HG02763 (cell line): ENCODE results near the gene RIBC2.
"Not testable (repeated sequence)": the region's sequence is repeated elsewhere in the genome, so short reads cannot be mapped to it uniquely, and the experiment has no call there.

Source experiments
- ATAC-seq: cut with Tn5 transposase; IDR thresholded peaks from one replicate; pipeline ENCODE4 v1.9.1; 2021; ENCODE audit warnings: mild to moderate bottlenecking, moderate library complexity; ENCODE audit not compliant: unreplicated experiment

The RIBC2 gene

DNA sequence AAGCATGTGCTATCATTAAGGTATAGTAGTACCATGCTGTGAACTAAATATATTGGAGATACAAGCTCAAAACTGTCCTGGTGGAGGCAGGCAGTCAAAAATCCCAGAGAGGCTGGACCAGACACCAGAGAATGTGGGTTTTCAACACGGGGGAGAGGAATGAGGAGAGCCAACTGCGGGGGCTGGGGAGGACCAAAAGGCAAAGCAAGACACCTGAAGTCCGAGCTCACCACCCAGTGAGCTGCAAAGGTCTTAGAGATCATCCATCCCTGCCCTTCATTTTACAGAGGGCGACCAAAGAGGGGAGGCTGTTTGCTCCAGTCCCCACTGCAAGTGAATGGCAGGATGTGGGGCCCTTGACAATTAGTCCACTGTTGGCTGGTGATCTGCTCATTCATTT is 10.0 kb downstream of the RIBC2 start:
- no peak for ATAC-seq

DNA sequence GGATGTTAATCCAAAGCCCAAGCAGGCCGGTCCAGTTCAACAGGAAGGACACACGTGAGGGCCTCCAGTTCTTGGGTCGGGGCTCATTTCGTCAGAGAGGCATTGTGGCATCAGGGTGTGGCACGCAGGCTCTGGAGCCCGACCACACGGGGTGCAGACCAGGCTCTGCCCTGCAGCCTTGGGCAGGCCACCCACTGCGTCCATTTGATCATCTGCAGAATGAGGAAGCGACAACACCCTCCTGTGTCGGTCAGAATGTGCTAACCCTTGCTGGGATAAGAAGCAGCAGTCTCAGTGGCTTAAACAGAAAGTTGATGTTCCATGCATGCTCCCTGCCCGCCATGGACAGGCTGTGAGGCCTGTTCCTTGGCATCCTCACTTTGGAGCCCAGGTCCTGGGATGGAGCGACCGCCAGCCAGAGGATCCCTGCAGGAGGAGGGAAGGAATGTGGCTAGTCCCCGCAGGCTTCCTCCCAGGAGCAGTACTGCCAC is 10.8 kb downstream of the RIBC2 start:
- ATAC-seq = no peak

DNA sequence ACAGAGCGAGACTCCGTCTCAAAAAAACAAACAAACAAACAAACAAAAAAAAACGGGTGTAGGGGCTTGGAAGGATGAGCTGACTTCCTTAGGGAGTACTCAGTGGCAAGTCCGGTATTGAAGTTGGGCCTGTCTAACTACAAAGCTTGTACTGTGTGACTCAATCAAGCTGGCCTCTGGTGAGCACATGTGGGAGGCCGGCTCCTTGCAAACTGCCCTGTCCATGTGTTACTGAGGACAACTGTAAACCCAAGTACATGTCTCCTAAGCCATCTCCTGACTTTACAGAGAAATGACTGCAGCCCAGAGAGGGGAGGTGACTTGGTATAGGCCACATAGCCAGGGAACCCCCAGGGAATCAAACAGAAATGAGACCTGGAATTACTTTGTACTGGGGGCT is 11.6 kb downstream of the RIBC2 start:
- ATAC-seq = no peak

DNA sequence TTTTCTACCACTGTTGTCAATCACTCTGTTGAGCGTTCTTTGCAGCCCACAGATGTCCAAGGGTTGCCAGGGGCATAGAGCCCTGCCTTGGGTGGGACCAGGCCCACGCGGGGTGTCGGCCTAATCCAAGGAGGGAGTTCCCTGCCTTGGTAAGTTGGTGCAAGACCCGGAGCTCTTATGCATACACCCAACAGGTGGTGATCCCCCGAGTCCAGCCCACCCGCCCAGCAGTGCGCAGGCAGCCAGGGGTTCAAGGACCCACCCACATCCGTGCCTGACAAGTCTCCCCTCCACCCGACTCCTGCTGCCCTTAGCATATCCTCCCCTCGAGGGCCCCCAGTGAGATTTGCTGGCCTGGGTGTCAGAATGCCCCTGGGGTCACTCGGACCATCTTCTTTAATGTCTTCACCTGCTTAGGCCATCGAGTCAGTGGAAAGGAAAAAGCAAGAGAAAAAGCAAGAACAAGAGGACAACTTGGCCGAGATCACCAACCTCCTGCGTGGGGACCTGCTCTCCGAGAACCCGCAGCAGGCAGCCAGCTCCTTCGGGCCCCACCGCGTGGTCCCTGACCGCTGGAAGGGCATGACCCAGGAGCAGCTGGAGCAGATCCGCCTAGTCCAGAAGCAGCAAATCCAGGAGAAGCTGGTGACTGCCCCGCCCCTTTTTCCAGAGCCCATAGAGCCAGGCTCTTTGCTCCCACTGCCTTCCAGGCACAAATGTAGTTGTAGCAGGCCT is 12.2 kb downstream of the RIBC2 start:
- no peak for ATAC-seq

DNA sequence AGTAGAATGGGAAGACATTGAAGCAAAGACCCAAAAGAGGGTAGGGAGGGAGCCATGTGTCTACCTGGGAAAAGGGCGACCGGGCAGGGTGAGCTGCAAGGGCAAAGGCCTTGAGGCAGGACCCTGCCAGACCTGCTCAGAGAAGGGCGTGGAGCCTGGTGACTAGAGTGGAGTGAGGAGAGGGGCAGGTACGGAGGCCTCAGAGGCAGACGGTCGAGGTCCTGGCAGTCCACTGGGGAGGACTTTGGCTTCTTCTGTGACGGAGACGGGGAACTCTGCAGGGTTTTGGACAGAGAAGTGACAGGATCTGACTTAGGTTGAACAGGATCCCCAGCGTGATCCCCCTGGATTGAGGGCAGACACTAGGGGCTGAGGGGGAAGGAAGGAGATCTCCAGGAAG is 12.9 kb downstream of the RIBC2 start:
- no peak for ATAC-seq

DNA sequence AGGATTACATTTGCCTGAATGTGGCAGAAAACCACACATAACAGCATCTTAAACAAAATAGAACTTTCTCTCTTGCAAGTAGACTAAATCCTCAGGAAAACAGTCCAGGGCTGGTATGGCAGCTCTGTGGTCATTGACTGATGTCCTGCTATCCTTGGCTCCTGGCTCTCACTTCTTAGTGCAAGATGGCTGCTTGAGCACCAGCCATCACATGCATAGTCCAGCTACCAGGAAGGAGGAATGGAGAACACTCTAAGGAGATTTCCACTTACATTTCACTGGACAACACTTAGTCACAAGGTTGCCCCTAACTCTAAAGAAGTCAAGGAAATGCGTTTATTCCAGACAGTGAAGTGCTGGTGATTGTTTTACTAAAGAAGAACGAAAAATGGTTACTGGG is 13.6 kb downstream of the RIBC2 start:
- no peak for ATAC-seq

DNA sequence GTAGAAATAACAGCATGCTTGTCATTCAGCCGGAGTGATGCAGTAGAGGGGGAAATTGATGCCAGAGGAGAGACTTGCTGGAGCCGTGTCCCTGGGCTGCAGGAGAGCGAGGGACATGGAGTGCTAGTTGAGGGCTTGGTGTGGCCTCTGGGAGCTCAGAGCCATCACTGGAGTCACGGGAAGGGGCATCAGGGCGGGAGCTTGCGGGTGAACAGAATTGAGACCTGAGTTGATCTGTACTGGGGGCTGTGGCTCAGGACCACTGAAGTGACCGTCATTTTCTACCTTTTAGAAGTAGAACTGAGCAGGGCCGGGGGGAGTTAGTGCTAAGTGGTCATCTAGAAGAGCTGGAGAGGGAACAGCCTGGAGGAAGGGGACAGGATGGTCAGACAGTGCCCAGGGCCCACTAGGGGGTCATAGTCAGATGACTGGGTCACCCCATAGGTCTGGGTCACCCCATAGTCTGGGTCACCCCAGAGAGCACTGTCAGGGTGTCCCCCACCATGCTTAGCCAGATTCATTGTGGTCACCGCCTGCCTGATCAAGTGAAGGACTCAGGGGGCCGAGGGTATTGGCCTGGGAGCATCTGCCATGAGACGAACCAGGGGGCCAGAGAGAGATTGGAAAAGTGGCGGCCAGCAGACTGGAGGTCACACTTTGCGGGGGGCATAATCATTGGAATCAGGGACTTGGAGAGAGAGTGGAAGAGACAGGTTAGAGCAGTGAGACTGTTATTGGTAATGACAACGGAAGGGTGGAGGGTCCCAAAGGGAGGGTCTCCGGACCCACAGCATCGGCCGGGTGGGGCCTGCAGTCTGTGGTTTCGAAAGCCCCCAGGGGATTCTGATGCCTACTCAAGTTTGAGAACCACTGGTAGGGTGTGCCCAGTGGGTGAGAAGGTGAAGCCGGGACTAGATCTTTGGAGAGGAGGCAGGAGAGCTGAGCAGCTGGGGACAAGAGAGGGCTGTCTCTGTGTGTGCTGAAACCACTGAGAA is 15.2 kb downstream of the RIBC2 start:
- no peak for ATAC-seq

DNA sequence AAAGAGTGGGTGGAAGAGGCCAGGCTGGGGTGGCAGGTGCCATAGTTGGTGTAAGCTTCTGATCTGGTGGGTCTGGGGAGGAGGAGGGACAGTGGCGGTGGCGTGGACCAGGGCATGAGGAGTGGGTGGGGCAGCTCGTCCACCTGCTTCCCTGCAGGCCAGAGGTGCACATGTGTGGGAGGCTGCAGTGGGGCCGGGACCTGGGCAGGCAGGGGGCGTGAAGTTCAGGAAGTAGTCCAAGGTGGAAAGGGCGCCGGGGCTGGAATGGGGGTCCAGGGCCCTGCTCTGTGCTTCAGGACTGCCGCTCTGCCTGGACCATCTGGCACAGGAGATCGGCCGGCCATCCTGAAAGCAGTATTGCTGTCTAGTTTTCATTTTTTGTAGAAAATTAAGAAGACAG is 15.9 kb downstream of the RIBC2 start:
- no peak for ATAC-seq

DNA sequence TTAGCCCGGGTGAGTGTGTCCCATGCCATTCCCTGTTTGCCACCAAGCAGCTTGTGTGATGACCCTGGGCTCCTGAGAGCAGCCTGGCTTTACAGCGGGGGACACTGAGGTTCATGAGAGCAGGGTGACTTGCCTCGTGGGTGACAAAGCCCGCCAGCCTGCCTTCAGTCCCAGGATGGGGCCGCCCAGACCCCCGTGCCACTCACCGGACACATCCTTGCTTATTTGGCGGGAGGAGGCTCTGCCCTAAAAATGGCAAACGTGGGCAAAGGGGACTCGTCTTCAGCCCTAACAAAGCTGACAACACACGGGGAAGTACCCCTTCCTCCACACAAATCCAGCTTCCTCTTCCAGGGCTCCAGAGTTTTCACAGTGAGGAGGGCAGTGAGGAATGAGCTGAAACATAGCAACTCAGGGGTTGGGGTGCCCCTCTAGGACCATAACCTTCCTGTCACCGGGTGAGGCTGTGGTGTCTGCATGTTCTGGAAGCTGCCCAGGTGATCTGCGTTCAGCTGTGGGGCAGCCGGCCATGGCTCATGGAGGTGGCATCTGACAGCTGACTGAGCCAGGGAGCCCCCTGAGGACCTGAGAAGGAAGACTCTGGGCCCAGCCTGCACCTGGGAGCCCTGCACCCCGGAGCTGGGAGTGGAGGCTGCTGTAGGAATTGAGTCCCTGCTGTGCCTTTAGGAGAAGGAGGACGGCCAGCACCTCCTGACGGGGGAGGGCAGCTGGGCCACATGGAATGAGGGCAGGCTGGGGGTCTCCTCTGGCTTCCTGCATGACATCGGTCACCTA is 16.7 kb downstream of the RIBC2 start:
- ATAC-seq = no peak

DNA sequence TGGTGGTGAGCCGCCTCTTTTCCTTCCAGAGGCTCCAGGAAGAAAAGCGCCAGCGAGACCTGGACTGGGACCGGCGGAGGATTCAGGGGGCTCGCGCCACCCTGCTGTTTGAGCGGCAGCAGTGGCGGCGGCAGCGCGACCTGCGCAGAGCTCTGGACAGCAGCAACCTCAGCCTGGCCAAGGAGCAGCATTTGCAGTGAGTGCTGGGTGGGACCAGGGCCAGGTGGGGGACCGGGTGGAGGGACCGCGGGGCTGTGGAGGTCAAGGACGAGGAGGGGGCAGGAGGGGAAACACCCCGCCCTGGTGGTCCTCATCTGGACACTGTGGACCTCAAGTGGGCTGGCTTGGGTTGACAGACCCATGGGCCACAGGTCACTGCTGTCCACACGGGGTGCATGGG is 17.4 kb downstream of the RIBC2 start:
- no peak for ATAC-seq

DNA sequence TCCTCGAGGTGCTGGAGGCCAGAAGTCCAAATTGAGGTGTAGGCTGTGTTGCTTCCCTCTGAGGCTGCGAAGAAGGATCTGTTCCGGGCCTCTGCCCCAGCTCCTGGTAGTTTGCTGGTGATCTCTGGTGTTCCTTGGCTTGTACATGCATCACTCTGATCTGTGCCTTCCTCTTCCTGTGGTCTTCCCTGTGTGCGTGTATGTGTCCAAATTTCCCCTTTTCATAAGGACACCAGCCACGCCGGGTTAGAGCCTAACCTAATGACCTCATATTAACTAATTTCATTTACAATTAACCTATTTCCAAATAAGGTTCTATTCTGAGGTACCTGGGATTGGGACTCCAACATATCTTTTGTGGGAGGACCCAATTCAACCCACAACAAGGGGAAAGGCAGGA is 21.5 kb downstream of the RIBC2 start:
- ATAC-seq = no peak

DNA sequence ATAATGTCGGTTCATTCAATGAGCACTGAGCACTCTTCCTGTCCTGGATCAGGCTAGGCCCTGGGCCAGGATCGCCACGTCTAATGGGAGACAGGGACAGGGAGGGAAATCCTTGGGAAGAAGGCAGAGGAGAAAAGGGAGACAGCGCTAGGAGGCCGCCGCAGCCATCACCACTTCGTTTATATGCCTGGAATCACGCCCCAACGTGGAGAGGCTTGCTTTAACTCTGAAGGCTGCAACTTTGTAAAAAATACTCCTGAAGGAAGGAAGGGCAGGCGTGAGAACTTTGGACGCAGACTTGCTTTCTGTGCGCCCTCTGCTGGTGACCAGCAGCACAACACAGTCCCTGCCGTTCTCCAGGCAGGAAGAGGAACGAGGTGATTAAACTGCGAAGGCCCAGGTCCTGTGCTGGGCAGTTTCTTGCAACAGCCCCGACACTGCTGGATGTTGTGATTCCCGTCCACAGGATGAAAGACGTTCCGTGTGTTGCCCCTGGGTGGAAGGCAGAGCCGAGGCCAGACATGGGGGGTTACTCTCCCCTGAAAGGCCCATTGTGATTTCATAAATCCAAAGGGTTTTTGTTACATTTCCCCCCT is 22.1 kb downstream of the RIBC2 start:
- no peak for ATAC-seq

DNA sequence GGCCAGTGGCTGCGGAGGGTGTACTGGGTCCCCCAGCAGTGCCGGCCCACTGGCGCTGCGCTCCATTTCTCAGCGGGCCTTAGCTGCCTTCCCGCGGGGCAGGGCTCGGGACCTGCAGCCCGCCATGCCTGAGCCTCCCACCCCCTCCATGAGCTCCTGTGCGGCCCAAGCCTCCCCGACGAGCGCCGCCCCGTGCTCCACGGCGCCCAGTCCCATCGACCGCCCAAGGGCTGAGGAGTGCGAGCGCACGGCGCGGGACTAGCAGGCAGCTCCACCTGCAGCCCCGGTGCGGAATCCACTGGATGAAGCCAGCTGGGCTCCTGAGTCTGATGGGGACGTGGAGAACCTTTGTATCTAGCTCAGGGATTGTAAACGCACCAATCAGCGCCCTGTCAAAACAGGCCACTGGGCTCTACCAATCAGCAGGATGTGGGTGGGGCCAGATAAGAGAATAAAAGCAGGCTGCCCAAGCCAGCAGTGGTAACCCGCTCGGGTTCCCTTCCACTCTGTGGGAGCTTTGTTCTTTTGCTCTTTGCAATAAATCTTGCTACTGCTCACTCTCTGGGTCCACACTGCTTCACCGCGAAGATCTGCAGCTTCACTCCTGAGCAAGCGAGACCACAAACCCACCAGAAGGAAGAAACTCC is 23.5 kb downstream of the RIBC2 start:
- not testable (repeated sequence) for ATAC-seq

DNA sequence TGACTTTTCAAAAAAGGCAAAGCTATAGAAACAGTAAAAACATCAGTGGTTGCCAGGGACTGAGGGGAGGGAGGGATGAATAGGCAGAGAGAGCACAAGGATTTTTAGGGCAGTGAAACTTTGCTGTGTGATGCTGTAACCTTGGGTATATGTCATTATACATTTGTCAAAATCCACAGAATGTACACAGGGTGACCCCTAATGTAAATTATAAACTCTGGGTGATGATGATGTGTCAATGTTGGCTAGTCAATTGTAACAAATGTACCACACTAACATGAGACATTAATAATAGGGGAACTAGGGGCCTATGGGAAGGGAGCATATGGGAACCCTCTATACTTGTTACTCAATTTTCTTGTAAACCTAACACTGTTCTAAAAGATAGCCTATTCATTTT is 24.8 kb downstream of the RIBC2 start:
- no peak for ATAC-seq

DNA sequence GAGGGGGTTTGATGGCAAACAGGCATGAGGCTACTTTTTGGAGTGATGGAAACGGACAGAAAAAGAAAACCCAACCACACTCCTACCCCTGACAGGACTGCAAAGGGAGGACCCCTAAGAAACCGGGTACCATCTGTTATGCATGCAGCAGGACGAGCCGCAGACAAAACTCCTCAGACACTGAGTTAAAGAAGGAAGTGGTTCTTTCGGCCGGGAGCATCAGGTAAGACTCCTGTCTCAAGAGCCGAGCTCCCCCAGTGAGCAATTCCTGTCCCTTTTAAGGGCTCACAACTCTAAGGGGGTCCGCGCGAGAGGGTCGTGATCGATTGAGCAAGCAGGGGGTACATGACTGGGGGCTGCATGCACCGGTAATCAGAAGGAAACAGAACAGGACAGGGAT is 27.2 kb downstream of the RIBC2 start:
- not testable (repeated sequence) for ATAC-seq

DNA sequence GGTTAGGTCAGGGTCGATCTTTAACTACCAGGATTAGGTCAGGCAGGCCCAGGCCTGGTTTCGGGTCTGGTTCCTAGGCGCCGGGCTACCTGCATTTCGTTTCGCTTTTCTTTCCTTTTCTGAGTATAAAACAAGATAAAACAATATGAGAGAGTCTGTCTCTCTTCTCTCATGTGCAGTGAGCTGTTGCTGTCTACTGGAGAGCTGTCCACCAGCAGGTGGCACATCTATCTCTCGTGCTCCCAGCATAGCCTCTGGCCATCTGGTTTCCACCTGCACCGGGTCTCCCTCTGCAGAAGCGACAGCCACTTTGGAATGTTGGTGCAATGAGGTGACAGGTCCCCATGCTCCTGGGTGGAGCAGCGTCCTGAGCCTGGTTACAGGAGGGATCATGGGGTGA is 27.6 kb downstream of the RIBC2 start:
- no peak for ATAC-seq

DNA sequence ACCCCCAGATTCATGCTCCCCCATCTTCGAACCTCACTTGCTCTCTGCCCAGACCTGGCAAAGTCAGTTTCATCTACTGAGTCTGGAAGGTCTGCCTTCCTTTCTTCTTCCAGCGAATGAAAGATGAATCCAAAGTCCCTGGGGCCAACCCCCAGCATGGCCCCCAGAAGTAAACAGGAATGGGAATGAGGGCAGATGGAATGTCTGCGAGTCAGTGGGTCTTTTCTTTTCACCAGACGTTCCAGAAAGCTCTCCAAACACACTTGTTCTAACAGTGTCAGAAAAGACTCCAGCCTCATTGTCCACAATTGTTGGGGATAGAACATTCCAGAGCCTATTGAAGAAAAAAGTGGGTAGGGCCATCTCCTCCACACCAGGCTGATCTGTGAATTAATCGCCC is 28.6 kb downstream of the RIBC2 start:
- ATAC-seq = no peak

DNA sequence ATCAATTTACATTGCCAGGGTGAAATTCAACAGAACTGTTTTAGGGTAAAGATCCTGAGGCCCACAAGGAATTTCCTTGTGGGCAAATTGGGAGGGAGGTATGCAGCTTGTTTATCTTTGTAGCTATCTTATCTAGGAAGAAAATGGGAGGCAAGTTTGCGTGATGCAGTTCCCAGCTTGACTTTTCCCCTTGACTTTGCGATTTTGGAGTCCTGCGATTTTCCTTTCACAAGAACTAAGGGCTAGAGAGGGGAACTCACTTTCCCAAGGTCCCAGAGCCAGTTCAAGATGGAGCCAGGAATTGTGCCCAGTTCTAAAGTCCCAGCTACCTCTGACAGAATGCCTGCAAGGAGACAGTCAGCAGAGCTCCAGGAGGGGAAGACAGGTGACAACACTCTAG is 30.7 kb downstream of the RIBC2 start:
- ATAC-seq = no peak

DNA sequence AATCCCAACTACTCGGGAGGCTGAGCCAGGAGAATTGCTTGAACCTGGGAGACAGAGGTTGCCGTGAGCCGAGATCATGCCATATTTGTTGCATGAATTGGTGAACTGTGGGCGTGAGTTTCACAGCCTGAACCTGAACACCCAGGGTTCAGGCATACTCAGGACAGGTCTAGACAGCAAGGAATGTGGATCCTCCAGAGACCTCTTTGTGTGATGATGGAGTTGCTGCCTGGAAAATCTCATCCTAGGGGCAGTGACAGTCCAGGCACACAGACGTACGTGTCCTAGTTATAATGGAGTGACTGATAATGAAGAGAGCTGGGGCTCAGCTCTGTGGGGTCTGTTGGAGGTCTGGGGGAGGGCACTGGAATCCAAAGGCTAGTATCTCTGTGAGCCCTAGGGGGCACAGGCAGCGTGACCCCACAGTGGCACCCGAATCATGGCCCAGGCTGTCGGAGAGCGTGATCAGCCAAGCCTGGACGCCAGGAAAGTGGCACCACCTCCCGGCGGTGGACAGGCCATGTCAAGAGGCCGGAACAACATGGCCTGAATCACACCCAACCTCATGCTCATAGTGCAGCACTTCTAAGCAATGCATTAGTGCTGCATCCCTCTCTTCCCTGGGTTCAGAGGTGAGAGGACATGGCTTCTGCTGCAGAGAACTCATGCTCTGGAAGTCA is 31.7 kb downstream of the RIBC2 start:
- ATAC-seq = no peak

DNA sequence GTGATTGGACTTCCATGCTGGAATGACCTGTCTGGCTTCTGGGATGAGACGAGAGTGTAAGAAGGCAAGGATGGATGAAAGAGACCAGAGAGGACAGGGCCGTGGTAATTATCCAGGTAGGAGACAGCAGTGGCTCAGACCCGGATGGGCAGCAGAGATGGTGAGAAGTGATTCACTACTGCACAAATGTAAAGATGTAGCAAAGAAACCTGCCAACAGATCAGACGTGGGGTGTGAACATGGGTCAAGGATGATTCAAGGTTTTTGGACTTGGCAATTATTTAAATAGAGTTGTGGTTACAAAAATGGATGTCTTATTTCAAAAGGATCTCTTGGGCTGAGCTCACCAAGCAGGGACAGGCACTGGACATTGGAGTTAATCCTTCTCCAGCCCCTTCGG is 32.7 kb downstream of the RIBC2 start:
- no peak for ATAC-seq
